ENCODE measurements around the gene PPP1R12B. TPM values are rescaled to one million over a fixed set of nuclear protein-coding genes. Genes with fewer than 3 reads are reported as not detected.
"Not testable (repeated sequence)": the region's sequence is repeated elsewhere in the genome, so short reads cannot be mapped to it uniquely, and the experiment has no call there.

PPP1R12B gene
- total RNA-seq, 4 donors from 2014 or later, result 68.1 to 153 (median 116) TPM

- peaks cover 0 to 27% (median 10%) of the 10 kb centered on the region in 4 donors for H3K4me1 ChIP-seq
- H3K27ac ChIP-seq, result peak overlapping the region; percentile 59 to 88 (median 80)
- TF ChIP-seq POLR2A (IDR thresholded peaks at IDR 0.05) (no peak), EP300 (IDR thresholded peaks at IDR 0.05) (no peak), CTCF (IDR thresholded peaks at IDR 0.05) (no peak)
- H3K4me3 ChIP-seq, result peak overlapping the region; percentile 19 to 51 (median 30)
- no peak for DNase-seq (ENCODE audit: low spot score in 2 of 2)
- no peaks in the 10 kb centered on the region for H3K27me3 ChIP-seq
- H3K9me3 ChIP-seq, result no peaks in the 10 kb centered on the region
- no peaks in the 10 kb centered on the region for H3K36me3 ChIP-seq
- WGBS, 2 donors, result 30 to 47% methylated on average over 6 of the region's 6 CpGs
Observed at GRCh38 chr1:202540014-202540413, 191.5 kb downstream of the PPP1R12B start.

GRCh38 chr1:202540448-202540847 lies 191.9 kb downstream of the PPP1R12B start:
- no peak for DNase-seq (ENCODE audit: low spot score in 2 of 2)
- WGBS, 2 donors, result 40 to 53% methylated on average over 2 of the region's 2 CpGs
- H3K4me1 ChIP-seq, result peaks cover 0 to 32% (median 10%) of the 10 kb centered on the region in 4 donors
- H3K36me3 ChIP-seq, result no peaks in the 10 kb centered on the region
- H3K27ac ChIP-seq, result peak overlapping the region in 3 of 4 donors; percentile 77 to 88 (median 83)
- no peaks in the 10 kb centered on the region for H3K27me3 ChIP-seq
- peak overlapping the region; percentile 19 to 51 (median 34) for H3K4me3 ChIP-seq
- TF ChIP-seq EP300 (IDR thresholded peaks at IDR 0.05) (no peak), POLR2A (IDR thresholded peaks at IDR 0.05) (no peak), CTCF (IDR thresholded peaks at IDR 0.05) (no peak)
- no peaks in the 10 kb centered on the region for H3K9me3 ChIP-seq

- peak overlapping the region in 3 of 4 donors; percentile 26 to 51 (median 41) for H3K4me3 ChIP-seq
- not testable (repeated sequence) for DNase-seq (ENCODE audit: low spot score in 2 of 2); H3K36me3 ChIP-seq; H3K9me3 ChIP-seq; H3K27me3 ChIP-seq
- H3K4me1 ChIP-seq, result peaks cover 0 to 36% (median 10%) of the 10 kb centered on the region in 4 donors
- H3K27ac ChIP-seq, result peak overlapping the region in 3 of 4 donors; percentile 77 to 88 (median 83)
- WGBS, 2 donors, result 54 to 59% methylated on average over 2 of the region's 2 CpGs
Observed at GRCh38 chr1:202540858-202541257, 192.4 kb downstream of the PPP1R12B start.

GRCh38 chr1:202542415-202542814 lies 193.9 kb downstream of the PPP1R12B start:
- H3K27ac ChIP-seq, result peak overlapping the region; percentile 36 to 88 (median 74)
- H3K4me3 ChIP-seq, result peak overlapping the region in 2 of 4 donors; percentile 14 to 51

GRCh38 chr1:202543537-202543936 lies 195.0 kb downstream of the PPP1R12B start:
- not testable (repeated sequence) for DNase-seq (ENCODE audit: low spot score in 2 of 2); H3K27me3 ChIP-seq
- 48 to 55% methylated on average over 11 of the region's 11 CpGs for WGBS, 2 donors

More at GRCh38 chr1:202542415-202542814, 193.9 kb downstream of the PPP1R12B start:
- DNase-seq (ENCODE audit: low spot score in 2 of 2); H3K36me3 ChIP-seq; H3K27me3 ChIP-seq; H3K9me3 ChIP-seq: not testable (repeated sequence)
- peaks cover 0 to 50% (median 9%) of the 10 kb centered on the region in 4 donors for H3K4me1 ChIP-seq
- TF ChIP-seq EP300 (IDR thresholded peaks at IDR 0.05), result peak in 1 of 2 donors; percentile 12

GRCh38 chr1:202544766-202545449 lies 196.4 kb downstream of the PPP1R12B start:
- not testable (repeated sequence) for H3K4me3 ChIP-seq; H3K27me3 ChIP-seq; H3K9me3 ChIP-seq; H3K36me3 ChIP-seq; DNase-seq (ENCODE audit: low spot score in 2 of 2)
- Histone ChIP-seq H3K4me1 (peaks cover 0 to 40% (median 4%) of the 10 kb centered on the region in 4 donors), H3K27ac (peak overlapping the region in 2 of 4 donors; percentile 83 to 88)
- 63 to 72% methylated on average over 6 of the region's 6 CpGs for WGBS, 2 donors

More at GRCh38 chr1:202543537-202543936, 195.0 kb downstream of the PPP1R12B start:
- H3K36me3 ChIP-seq, H3K9me3 ChIP-seq: not testable (repeated sequence)
- peaks cover 0 to 52% (median 9%) of the 10 kb centered on the region in 4 donors for H3K4me1 ChIP-seq
- H3K27ac ChIP-seq, result peak overlapping the region in 2 of 4 donors; percentile 83 to 88
- peak overlapping the region in 1 of 4 donors; percentile 51 for H3K4me3 ChIP-seq

- 41 to 52% methylated on average over 3 of the region's 3 CpGs for WGBS, 2 donors
- peaks cover 0 to 48% (median 4%) of the 10 kb centered on the region in 4 donors for H3K4me1 ChIP-seq
- H3K9me3 ChIP-seq; H3K36me3 ChIP-seq; DNase-seq (ENCODE audit: low spot score in 2 of 2); H3K27me3 ChIP-seq: not testable (repeated sequence)
- peak overlapping the region in 3 of 4 donors; percentile 41 to 88 (median 83) for H3K27ac ChIP-seq
- peak overlapping the region in 1 of 4 donors; percentile 1 for H3K4me3 ChIP-seq
Observed at GRCh38 chr1:202545647-202546303, 197.3 kb downstream of the PPP1R12B start.

- not testable (repeated sequence) for DNase-seq (ENCODE audit: low spot score in 2 of 2); H3K27me3 ChIP-seq; H3K36me3 ChIP-seq; H3K9me3 ChIP-seq
- 47 to 48% methylated on average over 3 of the region's 3 CpGs for WGBS, 2 donors
- Histone ChIP-seq H3K4me1 (peaks cover 0 to 49% (median 4%) of the 10 kb centered on the region in 4 donors), H3K4me3 (peak overlapping the region in 1 of 4 donors; percentile 1), H3K27ac (peak overlapping the region in 3 of 4 donors; percentile 41 to 88 (median 83))
Observed at GRCh38 chr1:202546377-202546776, 197.9 kb downstream of the PPP1R12B start.

- not testable (repeated sequence) for DNase-seq (ENCODE audit: low spot score in 2 of 2); H3K9me3 ChIP-seq; H3K27me3 ChIP-seq; H3K36me3 ChIP-seq
- peak overlapping the region in 1 of 4 donors; percentile 1 for H3K4me3 ChIP-seq
- 68 to 78% methylated on average over 3 of the region's 3 CpGs for WGBS, 2 donors
- H3K4me1 ChIP-seq, result peaks cover 0 to 49% (median 4%) of the 10 kb centered on the region in 4 donors
- peak overlapping the region in 2 of 4 donors; percentile 83 to 88 for H3K27ac ChIP-seq
Observed at GRCh38 chr1:202546796-202547195, 198.3 kb downstream of the PPP1R12B start.
